HL-60/S4 treated with retinoic acid at 250 ng/mL for 4 days and 3 days (cell line): ENCODE data around the gene CYP4F11.
"Not testable (repeated sequence)": the region's sequence is repeated elsewhere in the genome, so short reads cannot be mapped to it uniquely, and the experiment has no call there.

Source experiments
- in situ Hi-C: fragments of 300-500 bp; cut with MboI; formaldehyde crosslinking; loops from 2 replicates; pipeline ENCODE4 v1.7.0; 2022; ENCODE audit warnings: low sequenced_read_pairs

CYP4F11 gene

DNA sequence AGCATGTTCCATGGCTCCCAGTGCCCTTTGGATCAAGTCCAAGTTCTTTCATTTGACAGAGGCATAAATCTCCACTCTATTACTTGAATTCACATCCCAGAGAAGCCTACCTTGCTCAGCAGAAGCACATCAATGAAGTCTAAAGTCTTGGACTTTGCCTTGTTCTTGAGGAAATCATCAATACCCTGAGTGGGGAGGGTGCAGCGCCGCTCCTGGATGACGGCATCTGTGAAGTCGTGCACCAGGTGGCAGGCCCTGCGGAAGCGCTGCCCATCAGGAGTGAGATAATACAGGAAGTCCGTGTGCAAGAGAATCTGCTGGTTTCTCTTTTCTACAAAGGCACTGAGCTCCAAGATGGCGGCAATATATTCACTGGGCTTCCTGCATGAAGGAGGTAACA is 10.6 kb downstream of the CYP4F11 start:
- in situ Hi-C loops = no loop called here

DNA sequence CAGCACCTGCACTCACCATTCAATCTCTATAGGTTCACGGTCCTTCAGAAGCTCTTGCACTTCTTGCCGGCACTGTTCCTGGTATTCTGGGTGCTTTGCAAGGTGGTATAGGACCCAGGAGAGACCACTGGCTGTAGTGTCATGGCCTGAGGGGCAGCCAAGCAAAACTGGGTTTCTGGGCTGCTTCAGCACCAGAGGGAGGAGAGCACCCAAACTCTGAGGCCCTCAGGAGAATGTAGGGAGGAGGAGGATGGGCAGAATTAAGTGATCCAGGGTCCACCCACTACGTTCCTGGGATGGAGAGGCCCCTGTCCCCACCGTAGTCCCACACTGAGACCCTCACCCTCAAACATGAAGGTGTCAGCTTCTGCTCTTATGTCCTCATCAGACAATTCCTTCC is 12.3 kb downstream of the CYP4F11 start:
- in situ Hi-C loops = no loop called here

GRCh38 chr19:15919243-15919642 is 15.1 kb downstream of the CYP4F11 start:
- in situ Hi-C loops = no loop called here

- in situ Hi-C loops = no loop called here
Measured at GRCh38 chr19:15915109-15915508, 19.2 kb downstream of the CYP4F11 start.

DNA sequence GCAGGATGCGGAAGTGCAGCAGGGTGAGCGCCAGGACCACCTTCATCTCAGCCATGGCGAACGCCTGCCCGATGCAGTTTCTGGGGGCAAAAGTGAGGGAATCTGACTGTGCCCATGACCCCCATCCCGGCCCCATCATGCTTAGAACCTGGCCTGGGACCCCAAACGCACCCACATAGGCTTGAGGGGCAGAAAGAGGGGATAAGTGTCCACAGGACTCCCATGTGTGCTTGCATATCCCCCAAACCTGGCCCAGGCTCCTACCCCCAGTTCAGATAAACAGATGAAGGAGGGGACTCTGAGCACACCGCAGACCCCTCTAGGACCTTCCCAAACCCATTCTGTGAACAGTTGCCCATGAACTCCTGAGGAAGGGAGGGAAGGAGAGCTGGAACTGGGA is 20.5 kb downstream of the CYP4F11 start:
- in situ Hi-C loops = no loop called here

DNA sequence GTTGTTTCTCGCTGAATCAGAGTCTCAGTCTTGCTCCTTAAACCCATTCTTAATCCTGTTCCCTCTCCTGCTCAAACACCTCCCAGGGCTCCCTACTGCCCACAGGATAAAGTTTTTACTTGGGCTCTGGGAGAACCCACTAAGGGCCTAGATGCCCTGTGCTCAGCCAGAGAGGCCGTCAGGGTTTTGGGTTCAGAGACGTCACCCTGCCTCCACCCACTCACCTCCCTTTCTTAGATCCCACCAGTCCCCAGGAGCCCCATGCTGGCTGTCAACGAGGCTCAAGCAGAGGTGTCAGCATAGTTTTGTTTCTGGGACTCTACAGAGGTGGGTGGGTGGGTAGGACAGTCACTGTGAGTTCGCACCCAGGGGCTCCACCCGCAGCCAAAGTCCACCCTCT is 20.9 kb downstream of the CYP4F11 start:
- in situ Hi-C loops = no loop called here

DNA sequence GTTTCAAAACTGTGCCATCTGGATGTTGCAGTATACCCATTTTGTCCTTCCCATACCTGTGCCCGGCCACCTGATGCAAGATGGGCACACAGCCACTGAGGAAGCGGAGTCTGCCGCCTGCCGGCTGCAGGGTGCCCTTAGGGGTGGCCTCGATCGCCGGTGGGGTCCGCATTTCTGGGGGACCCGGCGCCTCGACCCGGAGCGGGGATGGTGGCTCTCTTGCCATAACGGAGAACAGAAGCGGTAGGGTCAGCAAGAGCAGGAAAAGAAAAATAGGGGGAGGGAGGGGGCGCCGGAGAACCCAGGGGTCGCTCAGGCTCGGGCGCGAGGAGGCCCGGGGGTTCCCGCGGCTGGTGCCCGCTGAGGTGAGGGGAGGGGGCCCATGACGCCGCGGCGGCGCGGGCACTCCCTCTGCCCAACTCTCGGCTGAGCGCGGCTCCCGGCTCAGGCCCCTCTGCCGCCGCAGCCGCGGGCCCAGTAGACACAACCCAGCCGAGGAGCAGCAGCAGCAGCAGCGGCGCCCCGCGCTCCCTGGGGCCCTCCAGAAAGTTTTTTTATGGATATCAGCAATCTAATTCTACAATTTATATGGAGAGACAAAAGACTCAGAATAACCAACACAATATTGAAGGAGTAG is 22.6 kb downstream of the CYP4F11 start:
- in situ Hi-C loops = no loop called here

GRCh38 chr19:15905026-15905425 is 29.3 kb downstream of the CYP4F11 start:
- in situ Hi-C loops = no loop called here

GRCh38 chr19:15902898-15903297 is 31.4 kb downstream of the CYP4F11 start:
- in situ Hi-C loops = not testable (repeated sequence)

GRCh38 chr19:15902254-15902653 is 32.1 kb downstream of the CYP4F11 start:
- in situ Hi-C loops = no loop called here

- in situ Hi-C loops = no loop called here
Measured at GRCh38 chr19:15900504-15900903, 33.8 kb downstream of the CYP4F11 start.

- in situ Hi-C loops = not testable (repeated sequence)
Measured at GRCh38 chr19:15900032-15900431, 34.3 kb downstream of the CYP4F11 start.

DNA sequence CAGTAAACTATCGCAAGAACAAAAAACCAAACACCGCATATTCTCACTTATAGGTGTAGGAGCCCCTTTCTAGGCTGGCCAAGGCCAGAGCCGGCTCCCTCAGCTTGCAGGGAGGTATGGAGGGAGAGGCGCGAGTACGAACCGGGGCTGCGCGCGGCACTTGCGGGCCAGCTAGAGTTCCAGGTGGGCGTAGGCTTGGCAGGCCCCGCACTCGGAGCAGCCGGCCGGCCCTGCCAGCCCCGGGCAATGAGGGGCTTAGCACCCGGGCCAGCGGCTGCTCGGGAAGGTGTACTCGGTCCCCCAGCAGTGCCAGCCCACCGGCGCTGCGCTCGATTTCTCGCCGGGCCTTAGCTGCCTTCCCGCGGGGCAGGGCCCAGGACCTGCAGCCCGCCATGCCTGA is 34.8 kb downstream of the CYP4F11 start:
- in situ Hi-C loops = not testable (repeated sequence)

- in situ Hi-C loops = no loop called here
Measured at GRCh38 chr19:15897738-15898276, 36.5 kb downstream of the CYP4F11 start, which contains the start of gene CYP4F2. Gene CYP4F2 (minus strand): TSS chr19:15898074. CDS start chr19:15897611, 463 bp downstream.

DNA sequence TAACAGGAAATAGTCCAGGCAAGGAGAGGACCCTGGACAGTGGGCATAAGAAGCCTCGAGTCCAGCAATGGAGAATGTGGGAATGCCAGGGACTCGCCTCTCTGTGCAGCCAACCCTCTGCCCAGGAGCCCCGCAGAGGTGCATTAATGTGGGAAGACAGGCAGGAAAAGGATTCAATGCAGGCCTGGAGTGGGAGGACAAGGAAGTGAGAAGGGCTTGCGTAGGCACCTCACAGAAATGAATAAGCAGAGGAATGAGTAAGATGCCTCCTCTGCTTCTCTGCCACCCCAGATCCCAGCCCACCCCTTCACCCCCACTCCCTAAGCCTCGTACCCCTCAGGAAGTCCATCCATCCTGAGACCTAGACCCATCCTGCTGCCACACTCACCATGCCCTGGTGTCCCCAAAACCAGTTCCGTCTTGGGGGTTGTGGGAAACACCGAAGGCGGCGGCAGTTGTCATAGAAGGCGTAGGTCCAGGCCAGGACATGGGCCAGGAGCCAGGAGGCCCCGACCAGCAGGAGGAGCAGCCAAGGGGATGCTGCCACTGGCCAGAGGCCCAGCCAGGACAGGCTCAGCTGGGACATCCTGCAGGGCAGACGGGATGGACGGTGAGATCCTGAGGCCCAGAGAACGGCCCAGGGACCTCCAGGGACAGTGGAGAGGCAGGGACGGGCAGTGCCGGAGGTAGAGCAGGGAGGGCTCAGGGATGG is 37.1 kb downstream of the CYP4F11 start:
- in situ Hi-C loops = no loop called here

- in situ Hi-C loops = no loop called here
Measured at GRCh38 chr19:15895876-15896430, 38.4 kb downstream of the CYP4F11 start.

DNA sequence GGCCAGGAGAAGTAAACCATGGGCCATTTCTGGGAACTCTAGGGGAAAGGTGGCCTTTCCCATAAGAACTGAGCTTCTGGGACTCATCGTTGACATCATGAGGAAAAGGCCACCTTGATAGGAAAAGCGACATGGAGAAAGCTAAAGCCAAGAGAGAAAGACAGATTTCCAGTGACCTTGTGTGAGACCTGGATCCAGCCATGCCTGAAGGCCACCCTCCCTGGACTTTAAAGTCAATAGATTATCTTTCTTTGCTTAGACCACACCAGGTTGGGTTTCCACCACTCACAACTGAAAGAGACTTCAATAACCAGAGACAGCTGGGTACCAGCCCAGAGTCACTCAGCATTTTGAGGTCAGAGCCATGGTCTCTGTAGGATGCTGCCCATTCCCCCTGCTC is 40.0 kb downstream of the CYP4F11 start:
- in situ Hi-C loops = no loop called here

- in situ Hi-C loops = no loop called here
Measured at GRCh38 chr19:15893477-15893876, 40.9 kb downstream of the CYP4F11 start.

DNA sequence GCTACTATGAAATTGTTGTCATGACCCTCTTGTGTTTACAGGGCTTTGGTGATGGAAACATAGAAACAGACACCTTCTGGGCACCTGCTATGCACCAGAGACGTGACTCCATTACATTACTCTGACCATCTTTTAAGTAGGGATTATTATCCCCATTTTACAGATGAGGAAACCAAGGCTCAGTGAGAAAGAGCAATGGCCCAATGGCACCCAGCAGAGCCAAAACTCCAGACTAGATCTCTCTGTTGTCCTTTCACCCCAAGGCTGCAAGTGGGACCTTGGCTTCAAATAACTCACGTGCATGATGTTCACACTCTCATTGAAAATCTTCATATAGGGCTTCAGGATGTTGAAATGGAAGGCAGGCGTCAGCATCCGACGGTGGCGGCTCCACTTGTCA is 42.3 kb downstream of the CYP4F11 start:
- in situ Hi-C loops = no loop called here

- in situ Hi-C loops = no loop called here
Measured at GRCh38 chr19:15891434-15891833, 42.9 kb downstream of the CYP4F11 start.

GRCh38 chr19:15889339-15889738 is 45.0 kb downstream of the CYP4F11 start:
- in situ Hi-C loops = not testable (repeated sequence)

- in situ Hi-C loops = no loop called here
Measured at GRCh38 chr19:15885919-15886318, 48.4 kb downstream of the CYP4F11 start.
